GM20000 (cell line): ENCODE measurements around the gene DYSF.

Experiments used
- DNase-seq: peaks from one replicate; pipeline ENCODE4 v3.0.0; 2012; ENCODE audit warnings: low spot score
- TF ChIP-seq, protein P1 (sequence below): IDR thresholded peaks from 2 replicates; pipeline ENCODE4 v1.5.1; 2012; ENCODE audit warnings: mild to moderate bottlenecking, control low read depth; ENCODE audit errors: extremely low read depth, missing control alignments

The DYSF gene

DNA sequence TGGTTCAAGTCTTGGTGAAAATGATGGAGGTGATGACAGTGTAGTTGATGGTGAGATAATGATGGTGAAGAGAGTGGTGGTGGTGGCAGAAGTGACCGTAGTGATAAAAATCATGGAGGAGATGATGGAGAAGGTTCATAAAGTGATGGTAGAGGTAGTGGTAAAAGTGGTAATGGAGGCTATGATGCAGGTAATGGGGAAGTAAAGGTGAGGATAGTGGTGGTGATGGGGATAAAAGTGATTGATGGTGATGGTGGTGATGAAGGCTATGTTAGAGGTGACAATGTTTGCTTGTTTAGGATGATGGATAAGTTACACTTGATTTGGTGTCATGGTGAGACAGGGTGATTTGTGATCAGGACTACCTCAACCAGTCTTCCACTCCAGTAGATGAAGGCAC lies 268.9 kb downstream of the DYSF start:
- TF ChIP-seq, protein P1, sequence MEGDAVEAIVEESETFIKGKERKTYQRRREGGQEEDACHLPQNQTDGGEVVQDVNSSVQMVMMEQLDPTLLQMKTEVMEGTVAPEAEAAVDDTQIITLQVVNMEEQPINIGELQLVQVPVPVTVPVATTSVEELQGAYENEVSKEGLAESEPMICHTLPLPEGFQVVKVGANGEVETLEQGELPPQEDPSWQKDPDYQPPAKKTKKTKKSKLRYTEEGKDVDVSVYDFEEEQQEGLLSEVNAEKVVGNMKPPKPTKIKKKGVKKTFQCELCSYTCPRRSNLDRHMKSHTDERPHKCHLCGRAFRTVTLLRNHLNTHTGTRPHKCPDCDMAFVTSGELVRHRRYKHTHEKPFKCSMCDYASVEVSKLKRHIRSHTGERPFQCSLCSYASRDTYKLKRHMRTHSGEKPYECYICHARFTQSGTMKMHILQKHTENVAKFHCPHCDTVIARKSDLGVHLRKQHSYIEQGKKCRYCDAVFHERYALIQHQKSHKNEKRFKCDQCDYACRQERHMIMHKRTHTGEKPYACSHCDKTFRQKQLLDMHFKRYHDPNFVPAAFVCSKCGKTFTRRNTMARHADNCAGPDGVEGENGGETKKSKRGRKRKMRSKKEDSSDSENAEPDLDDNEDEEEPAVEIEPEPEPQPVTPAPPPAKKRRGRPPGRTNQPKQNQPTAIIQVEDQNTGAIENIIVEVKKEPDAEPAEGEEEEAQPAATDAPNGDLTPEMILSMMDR = no peak
- DNase-seq = no peak

DNA sequence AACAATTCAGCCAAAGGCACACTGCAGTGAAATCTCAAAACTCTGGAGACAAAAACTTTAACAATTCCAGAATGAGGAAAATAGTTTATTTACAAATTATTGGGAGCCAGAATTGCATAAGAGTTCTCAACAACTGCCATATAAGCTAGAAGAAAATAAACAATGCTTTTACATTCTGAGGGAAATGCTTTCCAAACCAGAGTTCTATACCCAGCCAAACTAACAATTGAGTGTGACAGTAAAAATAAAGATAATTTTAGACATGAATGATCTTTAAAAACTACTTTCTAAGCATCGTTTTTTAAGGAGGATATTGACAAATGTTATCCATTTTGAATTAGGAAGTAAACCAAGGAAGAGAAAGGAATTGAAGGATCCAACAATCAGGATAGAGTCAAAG lies 271.4 kb downstream of the DYSF start:
- TF ChIP-seq, protein P1 = no peak
- no peak for DNase-seq

DNA sequence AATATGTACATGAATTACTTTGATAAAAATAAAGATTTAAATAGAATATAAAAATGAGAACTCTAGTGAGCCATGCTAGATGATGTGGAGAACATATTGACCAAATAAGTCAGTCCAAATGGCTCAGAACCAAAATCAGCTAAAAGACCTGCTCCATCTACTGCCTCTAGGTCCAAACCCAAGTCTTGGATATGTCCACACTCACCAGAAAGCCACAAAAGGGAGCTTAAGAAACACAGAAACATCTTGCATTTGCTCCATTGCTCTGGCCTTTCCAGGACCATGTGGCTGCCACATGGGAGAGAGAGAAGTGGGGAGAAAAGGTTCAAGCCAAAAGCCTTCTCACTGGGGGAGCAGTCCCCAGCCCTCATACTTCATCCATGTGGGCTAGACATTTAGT lies 272.5 kb downstream of the DYSF start:
- TF ChIP-seq, protein P1 = no peak
- DNase-seq = no peak

DNA sequence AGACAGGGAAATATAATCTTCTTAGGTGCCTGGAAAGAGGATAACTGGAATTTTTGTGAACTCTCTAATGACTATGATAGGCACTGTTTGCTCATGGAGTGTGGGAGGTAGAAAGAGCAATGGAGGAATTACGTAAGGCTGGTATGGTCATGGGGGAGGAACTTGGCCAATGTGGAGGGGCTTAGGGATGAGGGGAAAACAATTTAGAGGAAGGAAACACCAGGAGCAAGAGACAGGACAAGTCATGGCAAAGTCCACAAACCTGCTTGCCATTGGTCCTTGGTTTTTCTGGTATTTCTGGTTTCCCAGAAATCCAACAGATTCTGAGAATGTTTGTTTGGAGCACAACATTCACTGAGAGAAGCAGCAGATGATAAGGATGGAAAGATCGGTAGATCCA lies 274.2 kb downstream of the DYSF start:
- DNase-seq = no peak
- TF ChIP-seq, protein P1 = no peak

DNA sequence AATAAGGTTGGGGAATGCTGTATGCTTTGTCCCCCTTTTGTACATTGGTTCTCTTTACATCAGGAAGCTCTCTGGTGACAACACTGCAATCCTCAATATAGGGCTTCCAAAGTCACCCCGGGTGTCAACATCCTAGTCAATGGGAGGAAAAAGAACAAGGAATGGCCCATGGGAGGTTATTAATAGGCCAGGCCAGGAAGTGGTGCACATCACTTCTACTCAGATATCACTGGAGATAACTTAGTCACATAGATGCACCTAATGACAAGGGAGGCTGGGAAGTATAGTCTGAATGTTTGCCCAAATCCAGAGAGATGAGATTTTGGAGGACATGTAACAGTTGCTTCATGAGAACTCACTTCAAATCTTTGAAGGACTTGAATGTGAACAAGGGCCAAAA lies 274.7 kb downstream of the DYSF start:
- TF ChIP-seq, protein P1 = no peak
- DNase-seq = no peak

DNA sequence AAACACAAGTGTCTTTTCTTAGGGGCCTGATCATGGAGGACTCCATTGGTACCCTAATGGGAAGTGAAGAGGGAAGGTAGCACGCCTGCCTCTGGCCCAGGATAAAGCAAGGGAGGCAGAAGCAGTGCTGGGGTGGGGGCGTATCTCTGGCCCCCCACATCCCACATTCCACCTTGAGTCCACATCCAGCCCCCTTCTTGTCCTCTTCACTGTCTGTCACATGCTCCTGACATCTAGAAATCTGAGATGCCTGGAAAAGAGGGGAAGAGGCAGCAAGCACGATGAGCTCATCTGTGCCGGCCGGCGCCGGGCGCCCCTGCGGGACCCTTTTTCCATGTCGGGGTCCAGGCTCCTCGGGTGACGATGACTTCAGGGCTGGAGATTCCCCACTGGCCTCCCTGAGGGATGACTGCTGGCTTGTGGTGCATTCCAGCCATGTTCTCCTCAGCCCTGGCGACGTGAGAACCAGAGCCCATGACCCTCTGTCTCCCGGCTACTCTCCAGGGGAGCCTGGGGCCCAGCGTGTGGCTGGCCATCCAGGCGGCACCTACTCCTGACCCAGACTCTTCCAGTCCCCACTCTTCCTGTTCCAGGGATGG lies 277.5 kb downstream of the DYSF start:
- TF ChIP-seq, protein P1 = no peak
- DNase-seq = no peak

DNA sequence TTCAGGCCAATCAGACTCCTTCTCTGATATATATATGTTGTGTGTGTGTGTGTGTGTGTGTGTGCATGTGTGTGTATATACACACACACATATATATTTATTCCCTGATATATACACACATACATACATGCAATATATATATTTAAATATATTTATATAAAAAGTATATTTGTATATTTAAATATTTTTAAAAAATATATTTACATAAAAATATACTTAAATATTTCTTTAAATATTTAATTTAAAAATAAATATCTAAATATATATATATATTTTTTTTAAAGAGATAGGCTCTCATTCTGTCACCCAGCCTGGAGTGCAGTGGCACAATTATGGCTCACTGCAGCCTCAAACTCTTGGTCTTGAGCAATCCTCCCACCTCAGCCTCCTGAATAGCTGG lies 281.3 kb downstream of the DYSF start:
- TF ChIP-seq, protein P1 = no peak

DNA sequence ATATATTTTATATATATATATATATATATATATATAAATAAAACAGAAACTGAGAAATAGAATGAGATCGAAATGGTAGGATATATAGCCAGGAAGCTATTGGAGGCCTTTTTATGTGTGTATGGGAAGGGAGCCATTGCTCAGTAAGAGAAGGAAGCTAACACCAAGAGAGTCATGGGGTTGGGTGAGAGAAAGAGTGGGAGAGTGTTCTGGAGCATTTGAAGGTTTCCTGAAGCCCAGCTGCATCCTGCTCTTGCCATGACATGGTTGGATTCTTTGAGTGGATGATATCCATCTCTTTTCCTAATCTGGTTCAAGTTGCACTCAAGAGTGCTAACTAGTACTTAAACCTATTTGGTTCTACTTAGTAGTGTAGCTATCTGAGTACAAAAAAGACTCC lies 282.3 kb downstream of the DYSF start:
- DNase-seq = no peak
- TF ChIP-seq, protein P1 = no peak

More for the DNA sequence above, 281.3 kb downstream of the DYSF start:
- no peak for DNase-seq
